Measurements from ENCODE around the gene SLC25A41.

Gene SLC25A41

GRCh38 chr19:6433663-6434062, at the start of gene SLC25A41:
Gene SLC25A41, minus strand, starts transcription at chr19:6433763. Its CDS starts 70 bp downstream, at chr19:6433693.
- DNase-seq = no peak

GRCh38 chr19:6483235-6483634, 49.7 kb upstream of the SLC25A41 start:
- DNase-seq = no peak

GRCh38 chr19:6482343-6482686, 48.8 kb upstream of the SLC25A41 start:
- DNase-seq = no peak

GRCh38 chr19:6481541-6482342, 48.2 kb upstream of the SLC25A41 start, which contains the start of gene DENND1C:
Gene DENND1C, minus strand, starts transcription at chr19:6481787. Its CDS starts 92 bp downstream, at chr19:6481695.
- DNase-seq = peak; percentile 78

GRCh38 chr19:6480848-6481415, 47.4 kb upstream of the SLC25A41 start:
- DNase-seq = peak; percentile 25

- DNase-seq = no peak
Observed at GRCh38 chr19:6479836-6480398, 46.4 kb upstream of the SLC25A41 start.

- DNase-seq = no peak
Observed at GRCh38 chr19:6478815-6479214, 45.3 kb upstream of the SLC25A41 start.

GRCh38 chr19:6476896-6477431, 43.4 kb upstream of the SLC25A41 start:
- no peak for DNase-seq

GRCh38 chr19:6476155-6476895, 42.8 kb upstream of the SLC25A41 start:
- peak; percentile 71 for DNase-seq

GRCh38 chr19:6475321-6476108, 42.0 kb upstream of the SLC25A41 start:
- DNase-seq = no peak

- no peak for DNase-seq
Observed at GRCh38 chr19:6473647-6474046, 40.1 kb upstream of the SLC25A41 start.

GRCh38 chr19:6472713-6473112, 39.1 kb upstream of the SLC25A41 start:
- no peak for DNase-seq

- no peak for DNase-seq
Observed at GRCh38 chr19:6471076-6471475, 37.5 kb upstream of the SLC25A41 start.

GRCh38 chr19:6470173-6470572, 36.6 kb upstream of the SLC25A41 start:
- DNase-seq = no peak

GRCh38 chr19:6467384-6467783, 33.8 kb upstream of the SLC25A41 start:
- DNase-seq = no peak

GRCh38 chr19:6466526-6467248, 33.1 kb upstream of the SLC25A41 start:
- no peak for DNase-seq

GRCh38 chr19:6465663-6466062, 32.1 kb upstream of the SLC25A41 start:
- no peak for DNase-seq

GRCh38 chr19:6465006-6465405, 31.4 kb upstream of the SLC25A41 start:
- DNase-seq = no peak

GRCh38 chr19:6464070-6464873, 30.7 kb upstream of the SLC25A41 start, which contains the start of gene CRB3:
Gene CRB3, plus strand, starts transcription at chr19:6464271. Its CDS starts 431 bp downstream, at chr19:6464702.
- peak; percentile 70 for DNase-seq

- peak; percentile 97 for DNase-seq
Observed at GRCh38 chr19:6460099-6460884, 26.7 kb upstream of the SLC25A41 start.

All from CD4-positive, alpha-beta T cell treated with Interleukin-12 subunit alpha and Interleukin-12 subunit beta, for 1 hour (primary cell).